Mesenchymal stem cell (in vitro differentiated cells and primary cell): ENCODE data around the gene TRPV5.

Source experiments
- DNase-seq: peaks from one replicate; pipeline ENCODE4 v3.0.0-alpha.2; 2013
- H2AFZ ChIP-seq: one replicate; pipeline ENCODE4 v1.6.1; 2013; ENCODE audit warnings: low read depth, mild to moderate bottlenecking, control low read depth, inconsistent platforms, low read length, moderate library complexity
- H2AK5ac ChIP-seq: 2 replicates; pipeline ENCODE4 v1.6.1; 2013; ENCODE audit warnings: low read length, moderate library complexity, mild to moderate bottlenecking, inconsistent platforms; ENCODE audit not compliant: severe bottlenecking
- H2BK120ac ChIP-seq: one replicate; pipeline ENCODE4 v1.6.1; 2013; ENCODE audit warnings: low read depth, mild to moderate bottlenecking, inconsistent platforms, low read length, moderate library complexity
- H2BK12ac ChIP-seq, 2 experiments: one replicate each; pipeline ENCODE4 v1.6.1; 2013; ENCODE audit warnings: inconsistent platforms in 2 of 2, low read length in 2 of 2, mild to moderate bottlenecking in 2 of 2, moderate library complexity in 2 of 2, control low read depth in 1 of 2
- H2BK15ac ChIP-seq: one replicate; pipeline ENCODE4 v1.6.1; 2013; ENCODE audit warnings: mild to moderate bottlenecking, low read depth, inconsistent platforms; ENCODE audit not compliant: poor library complexity, severe bottlenecking
- H2BK5ac ChIP-seq: 2 replicates; pipeline ENCODE4 v1.6.1; 2013; ENCODE audit warnings: low read depth, mild to moderate bottlenecking, low read length, control low read depth, inconsistent platforms; ENCODE audit not compliant: poor library complexity, severe bottlenecking
- H3K14ac ChIP-seq, 2 experiments: one replicate each; pipeline ENCODE4 v1.6.1; 2013; ENCODE audit warnings: inconsistent platforms in 2 of 2, low read length in 2 of 2, control low read depth in 1 of 2, mild to moderate bottlenecking in 1 of 2, moderate library complexity in 1 of 2
- H3K18ac ChIP-seq, 2 experiments: one replicate each; pipeline ENCODE4 v1.6.1; 2013; ENCODE audit warnings: inconsistent platforms in 2 of 2, low read length in 2 of 2, control low read depth in 1 of 2, low read depth in 1 of 2, mild to moderate bottlenecking in 1 of 2
- H3K23ac ChIP-seq, 2 experiments: one replicate each; pipeline ENCODE4 v1.6.1; 2013; ENCODE audit warnings: inconsistent platforms in 2 of 2, low read length in 2 of 2, mild to moderate bottlenecking in 2 of 2, moderate library complexity in 2 of 2, control low read depth in 1 of 2
- H3K27ac ChIP-seq: 2 replicates; pipeline ENCODE4 v1.5.1; 2013; ENCODE audit warnings: mild to moderate bottlenecking, moderate library complexity, low read length, control low read depth, inconsistent platforms; ENCODE audit not compliant: poor library complexity, severe bottlenecking
- H3K27me3 ChIP-seq, 2 experiments: 2 replicates each; pipeline versions ENCODE4 v1.6.1 to v1.7.0; 2013; ENCODE audit warnings: low read length in 2 of 2, mild to moderate bottlenecking in 2 of 2, moderate library complexity in 2 of 2, control low read depth in 1 of 2, inconsistent platforms in 1 of 2; ENCODE audit not compliant: control insufficient read depth in 1 of 2, insufficient read depth in 1 of 2
- H3K36me3 ChIP-seq, 2 experiments: 2 replicates each; pipeline versions ENCODE4 v1.6.1 to v1.7.0; 2013; ENCODE audit warnings: low read length in 2 of 2, control low read depth in 1 of 2, inconsistent platforms in 1 of 2, low read depth in 1 of 2, mild to moderate bottlenecking in 1 of 2; ENCODE audit not compliant: insufficient read depth in 2 of 2, control insufficient read depth in 1 of 2
- H3K4ac ChIP-seq, 2 experiments: one replicate each; pipeline ENCODE4 v1.6.1; 2013; ENCODE audit warnings: inconsistent platforms in 2 of 2, low read length in 2 of 2, mild to moderate bottlenecking in 2 of 2, moderate library complexity in 2 of 2, control low read depth in 1 of 2, low read depth in 1 of 2
- H3K4me1 ChIP-seq: 2 replicates; pipeline ENCODE4 v1.6.1; 2013; ENCODE audit warnings: low read depth, low read length, control low read depth; ENCODE audit not compliant: control insufficient read depth, insufficient read depth
- H3K4me2 ChIP-seq: 2 replicates; pipeline ENCODE4 v1.6.1; 2013; ENCODE audit warnings: low read length, mild to moderate bottlenecking, inconsistent platforms; ENCODE audit not compliant: poor library complexity, severe bottlenecking
- H3K4me3 ChIP-seq, 2 experiments: 2 replicates each; pipeline versions ENCODE4 v1.5.1 to v1.7.0; 2013; ENCODE audit warnings: low read length in 2 of 2, mild to moderate bottlenecking in 2 of 2, control low read depth in 1 of 2, low read depth in 1 of 2; ENCODE audit not compliant: insufficient read depth in 1 of 2
- H3K79me1 ChIP-seq: replicated peaks from 2 replicates; pipeline ENCODE4 v1.6.1; 2013; ENCODE audit warnings: mild to moderate bottlenecking, control low read depth, low read length, inconsistent platforms; ENCODE audit not compliant: poor library complexity, severe bottlenecking
- H3K9ac ChIP-seq: 2 replicates; pipeline ENCODE4 v1.7.0; 2013; ENCODE audit warnings: mild to moderate bottlenecking, low read length, moderate library complexity
- H3K9me3 ChIP-seq: 2 replicates; pipeline ENCODE4 v1.7.0; 2013; ENCODE audit warnings: mild to moderate bottlenecking, low read length; ENCODE audit not compliant: control insufficient read depth
- H4K8ac ChIP-seq: one replicate; pipeline ENCODE4 v1.6.1; 2013; ENCODE audit warnings: inconsistent platforms, mild to moderate bottlenecking, low read length, moderate library complexity
- H4K91ac ChIP-seq: one replicate; pipeline ENCODE4 v1.6.1; 2013; ENCODE audit warnings: mild to moderate bottlenecking, low read length, inconsistent platforms
- WGBS: methylation state at CpG from one replicate; pipeline ENCODE4 v1.1.7; 2013; ENCODE audit warnings: mixed read lengths; 5-methylcytosine and 5-hydroxymethylcytosine counted together

The TRPV5 gene

DNA sequence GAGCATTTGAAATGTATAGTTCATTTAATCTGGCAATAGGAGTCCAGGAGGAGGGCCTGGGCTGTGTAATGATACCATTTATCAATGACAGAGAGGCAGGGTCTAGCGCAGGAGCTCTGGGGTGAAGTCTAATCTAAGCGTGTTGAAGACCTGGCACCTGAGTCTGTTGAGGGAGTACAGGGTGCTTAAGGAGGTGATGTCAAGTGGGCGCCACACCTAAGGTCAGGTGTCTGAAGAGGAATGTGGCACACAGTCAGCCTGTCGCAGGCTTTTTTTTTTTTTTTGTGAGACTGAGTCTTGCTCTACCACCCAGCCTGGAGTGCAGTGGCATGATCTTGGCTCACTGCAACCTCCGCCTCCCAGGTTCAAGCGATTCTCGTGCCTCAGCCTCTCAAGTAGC lies 8.0 kb upstream of the TRPV5 start:
- Histone ChIP-seq H3K36me3 (no peaks in the 10 kb centered on the region), H2AK5ac (no peak overlapping the region), H3K4ac (no peak overlapping the region), H2BK15ac (no peak overlapping the region), H3K79me1 (no peaks in the 10 kb centered on the region), H4K8ac (no peak overlapping the region), H3K27ac (no peak overlapping the region), H3K9ac (no peak overlapping the region), H4K91ac (no peak overlapping the region), H3K27me3 (peaks cover 0 to 12% of the 10 kb centered on the region in 2 experiments), H3K4me2 (no peak overlapping the region), H3K4me1 (no peaks in the 10 kb centered on the region), H2AFZ (no peak overlapping the region), H3K14ac (no peak overlapping the region), H3K4me3 (no peak overlapping the region), H2BK12ac (no peak overlapping the region), H3K18ac (no peak overlapping the region), H2BK5ac (no peak overlapping the region), H3K23ac (no peak overlapping the region), H2BK120ac (no peak overlapping the region), H3K9me3 (no peaks in the 10 kb centered on the region)
- 91% methylated on average over 7 of the region's 7 CpGs for WGBS
- no peak for DNase-seq

DNA sequence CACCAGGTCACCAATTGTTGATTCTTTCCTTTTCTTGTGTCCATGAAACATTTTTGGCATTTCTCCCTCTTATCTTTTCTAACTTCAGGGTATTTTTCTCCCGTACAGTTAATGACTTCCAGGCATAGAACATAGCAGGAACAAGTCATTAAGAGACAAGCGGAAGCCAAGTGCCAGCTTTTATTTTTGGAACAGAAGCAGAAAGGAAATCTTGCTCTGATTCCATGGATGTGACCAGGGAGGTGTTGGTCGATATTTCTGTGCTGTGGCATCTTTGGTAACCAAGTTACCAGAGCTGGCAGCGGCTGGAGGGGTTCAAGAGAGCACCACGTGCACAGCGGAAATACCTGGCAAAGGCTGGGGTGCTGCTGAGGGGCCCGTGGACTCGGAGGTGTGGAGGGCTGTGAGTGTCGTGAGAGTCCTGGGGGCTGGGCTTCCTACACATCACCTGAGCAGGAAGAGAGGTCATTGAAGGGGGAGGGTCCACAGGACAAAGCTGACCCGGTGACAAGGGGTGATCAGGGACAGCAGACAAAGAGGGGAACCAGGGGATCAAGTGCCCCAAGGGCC lies 7.5 kb upstream of the TRPV5 start:
- no peak overlapping the region for H3K18ac ChIP-seq
- H3K4me1 ChIP-seq = no peaks in the 10 kb centered on the region
- no peak for DNase-seq
- H3K9me3 ChIP-seq = no peaks in the 10 kb centered on the region
- no peak overlapping the region for H2AK5ac ChIP-seq
- H3K14ac ChIP-seq = no peak overlapping the region
- no peak overlapping the region for H4K91ac ChIP-seq
- no peaks in the 10 kb centered on the region for H3K36me3 ChIP-seq
- no peak overlapping the region for H2BK5ac ChIP-seq
- no peak overlapping the region for H3K4me3 ChIP-seq
- H2BK12ac ChIP-seq = no peak overlapping the region
- 73% methylated on average over 10 of the region's 10 CpGs for WGBS
- H3K4ac ChIP-seq = no peak overlapping the region
- no peak overlapping the region for H2BK120ac ChIP-seq
- no peak overlapping the region for H3K9ac ChIP-seq
- H3K23ac ChIP-seq = no peak overlapping the region
- no peak overlapping the region for H4K8ac ChIP-seq
- H3K27me3 ChIP-seq = peaks cover 0 to 11% of the 10 kb centered on the region in 2 experiments
- no peak overlapping the region for H3K27ac ChIP-seq
- H3K79me1 ChIP-seq = no peaks in the 10 kb centered on the region
- no peak overlapping the region for H3K4me2 ChIP-seq
- no peak overlapping the region for H2BK15ac ChIP-seq
- no peak overlapping the region for H2AFZ ChIP-seq

DNA sequence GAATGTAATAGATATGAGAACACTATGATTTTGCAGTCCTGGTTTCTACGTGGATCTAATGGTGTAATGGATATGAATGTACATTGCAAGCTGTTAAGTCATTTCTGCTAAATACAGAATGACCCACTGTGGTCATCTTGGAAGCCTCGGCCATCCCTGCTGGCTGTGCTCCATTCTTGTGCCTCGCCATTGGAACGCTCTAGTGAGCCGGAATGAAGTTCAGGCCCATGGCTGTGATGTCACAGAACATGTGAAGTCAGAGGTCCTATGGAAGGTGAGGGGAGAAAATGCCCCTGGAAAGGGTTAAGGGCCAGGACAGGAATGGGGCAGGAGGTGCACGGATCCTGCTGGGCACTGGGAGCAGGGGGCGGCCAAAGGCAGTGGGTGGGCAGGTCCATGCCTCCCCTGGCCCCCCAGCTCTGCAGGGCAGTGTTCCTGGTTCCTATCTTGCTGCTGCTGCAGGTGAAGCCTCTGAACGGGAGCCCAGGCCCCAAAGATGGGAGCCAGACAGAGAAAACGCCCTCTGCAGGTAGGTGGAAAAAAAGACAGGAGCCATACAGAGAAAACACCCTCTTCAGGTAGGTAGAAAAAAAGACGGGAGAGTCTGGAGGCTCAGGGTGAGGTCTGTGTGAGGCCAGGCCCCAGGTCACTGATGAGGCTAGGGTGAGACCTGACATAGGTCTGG lies 5.8 kb upstream of the TRPV5 start, which contains the start of gene LLCFC1:
Gene LLCFC1, plus strand, starts transcription at position 259 of the 685 bp plus-strand sequence. Its CDS starts 138 bp downstream, at position 397.
- Histone ChIP-seq H3K4me3 (no peak within 1 kb of the TSS), H2BK5ac (no peak within 1 kb of the TSS), H3K18ac (no peak within 1 kb of the TSS), H2BK12ac (no peak within 1 kb of the TSS), H4K91ac (peak within 1 kb of the TSS; percentile 19), H3K4me2 (no peak within 1 kb of the TSS), H3K79me1 (no peaks in the 10 kb centered on the region), H3K27ac (no peak within 1 kb of the TSS), H3K9ac (no peak within 1 kb of the TSS), H4K8ac (no peak within 1 kb of the TSS), H2BK15ac (no peak within 1 kb of the TSS), H2BK120ac (no peak within 1 kb of the TSS), H3K4ac (no peak within 1 kb of the TSS), H2AFZ (no peak within 1 kb of the TSS), H3K9me3 (no peaks in the 10 kb centered on the region), H3K14ac (no peak within 1 kb of the TSS), H3K4me1 (no peaks in the 10 kb centered on the region), H3K36me3 (no peaks in the 10 kb centered on the region), H3K23ac (no peak within 1 kb of the TSS), H3K27me3 (peaks cover 0 to 11% of the 10 kb centered on the region in 2 experiments), H2AK5ac (no peak within 1 kb of the TSS)
- WGBS = 48% methylated on average over 10 of the region's 10 CpGs
- no peak for DNase-seq

DNA sequence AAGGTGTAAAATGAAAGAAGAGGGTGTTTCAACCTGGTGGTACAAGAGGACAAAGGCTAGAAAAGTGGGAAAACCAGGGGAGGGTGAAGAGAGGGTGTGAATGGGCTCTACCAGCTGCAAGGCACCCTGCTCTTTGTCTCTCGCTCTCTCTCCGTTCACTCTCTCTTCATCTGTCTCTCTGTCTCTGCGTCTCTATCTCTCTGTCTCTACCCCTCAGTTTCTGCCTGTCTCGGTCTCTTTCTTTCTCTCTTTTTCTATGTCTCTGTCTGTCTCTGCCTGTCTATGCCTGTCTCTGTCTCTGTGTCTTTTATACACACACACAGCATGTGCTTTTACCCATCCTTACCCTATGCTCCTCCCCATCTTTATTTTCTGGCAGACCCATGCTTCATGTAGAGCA lies 5.1 kb upstream of the TRPV5 start:
- Histone ChIP-seq H3K36me3 (no peaks in the 10 kb centered on the region), H4K8ac (no peak overlapping the region), H3K14ac (no peak overlapping the region), H2BK120ac (no peak overlapping the region), H3K4ac (no peak overlapping the region), H3K27ac (no peak overlapping the region), H3K23ac (no peak overlapping the region), H4K91ac (no peak overlapping the region), H2AFZ (no peak overlapping the region), H2BK5ac (no peak overlapping the region), H3K79me1 (no peaks in the 10 kb centered on the region), H3K9ac (no peak overlapping the region), H3K18ac (no peak overlapping the region), H3K4me2 (no peak overlapping the region), H3K27me3 (peaks cover 0 to 11% of the 10 kb centered on the region in 2 experiments), H2BK12ac (no peak overlapping the region), H3K4me3 (no peak overlapping the region), H3K9me3 (no peaks in the 10 kb centered on the region), H2BK15ac (no peak overlapping the region), H3K4me1 (no peaks in the 10 kb centered on the region), H2AK5ac (no peak overlapping the region)
- 93% methylated on average over 4 of the region's 4 CpGs for WGBS
- DNase-seq = no peak
